GM12865 (cell line): ENCODE results near the gene CRTAP.

Experiments
- DNase-seq: peaks from one replicate; pipeline ENCODE4 v3.0.0; 2010; ENCODE audit warnings: low read depth
- H3K4me3 ChIP-seq: 2 replicates; pipeline ENCODE4 v1.5.1; 2011; ENCODE audit warnings: mild to moderate bottlenecking, low read depth, low read length, control low read depth
- CTCF ChIP-seq: IDR thresholded peaks from 2 replicates; pipeline ENCODE4 v1.5.1; 2011; ENCODE audit warnings: low read length, control low read depth, low read depth, inconsistent platforms; ENCODE audit not compliant: insufficient read depth; ENCODE audit errors: missing control alignments

The CRTAP gene

GRCh38 chr3:33139996-33140395 is 26.2 kb downstream of the CRTAP start:
- no peak for DNase-seq
- H3K4me3 ChIP-seq = no peak overlapping the region
- no peak for TF ChIP-seq CTCF

- DNase-seq = no peak
- no peak for TF ChIP-seq CTCF
Measured at GRCh38 chr3:33141006-33141405, 27.2 kb downstream of the CRTAP start.

GRCh38 chr3:33144433-33144832 is 30.6 kb downstream of the CRTAP start:
- peak; percentile 55 for DNase-seq
- peak; percentile 56 for TF ChIP-seq CTCF
- no peak overlapping the region for H3K4me3 ChIP-seq

More at GRCh38 chr3:33141006-33141405, 27.2 kb downstream of the CRTAP start:
- no peak overlapping the region for H3K4me3 ChIP-seq

- DNase-seq = no peak
- no peak for TF ChIP-seq CTCF
- no peak overlapping the region for H3K4me3 ChIP-seq
Measured at GRCh38 chr3:33145221-33145900, 31.5 kb downstream of the CRTAP start.

- no peak overlapping the region for H3K4me3 ChIP-seq
- DNase-seq = no peak
- TF ChIP-seq CTCF = no peak
Measured at GRCh38 chr3:33145901-33146580, 32.2 kb downstream of the CRTAP start.

- no peak overlapping the region for H3K4me3 ChIP-seq
- no peak for DNase-seq
- no peak for TF ChIP-seq CTCF
Measured at GRCh38 chr3:33146791-33147445, 33.1 kb downstream of the CRTAP start.
